Bone marrow (tissue), 2 donors: Measurements from ENCODE around the gene SLC44A3.

Experiments used
- DNase-seq, 2 donors: peaks; one replicate each; lab custom pipeline; 2025; lab: John Stamatoyannopoulos, UW

SLC44A3 gene

GRCh38 chr1:94908965-94909364 lies 88.8 kb downstream of the SLC44A3 start:
- no peak for DNase-seq

GRCh38 chr1:94909486-94909885 lies 89.3 kb downstream of the SLC44A3 start:
- DNase-seq, result no peak

- no peak for DNase-seq
These were observed 92.4 kb downstream of the SLC44A3 start for GRCh38 chr1:94912263-94913184.

- no peak for DNase-seq
These were observed 97.1 kb downstream of the SLC44A3 start for GRCh38 chr1:94917251-94917650.

DNA sequence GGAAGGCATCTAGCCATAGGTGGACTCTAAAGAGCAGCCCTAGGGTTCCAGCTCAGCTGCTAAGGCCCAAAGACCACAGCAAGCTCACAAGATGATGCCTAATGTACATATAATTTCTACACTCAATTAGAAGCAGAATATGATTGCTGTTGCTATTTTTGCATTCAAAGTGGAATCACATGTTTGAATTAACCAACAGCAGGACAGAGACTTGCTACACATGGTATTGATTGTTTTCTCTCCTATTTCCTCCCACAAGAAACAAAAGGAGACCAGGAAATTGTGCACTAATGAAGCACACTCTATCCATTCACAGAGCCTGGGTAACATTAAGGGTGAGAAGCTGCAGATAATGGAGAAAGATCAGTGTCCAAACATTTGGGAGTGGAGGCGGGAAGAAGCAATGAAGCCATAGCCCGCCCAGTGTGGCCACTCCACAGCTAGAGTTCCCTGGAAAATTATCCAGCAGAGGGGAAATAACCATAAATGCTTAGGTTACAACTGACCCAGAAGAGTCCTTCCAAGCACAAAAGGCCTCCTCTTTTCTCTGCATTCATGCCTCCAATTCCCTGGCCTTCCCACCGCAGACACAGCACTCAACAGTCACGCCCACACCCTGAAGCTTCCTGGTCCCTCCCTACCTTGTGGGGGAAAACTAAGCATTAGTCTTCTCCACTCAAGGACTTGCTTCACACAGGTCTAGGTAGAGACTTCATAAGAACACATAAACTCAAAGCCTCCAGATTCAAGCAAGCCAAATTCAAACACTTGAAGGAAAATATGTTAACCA lies 99.3 kb downstream of the SLC44A3 start:
- no peak for DNase-seq

DNA sequence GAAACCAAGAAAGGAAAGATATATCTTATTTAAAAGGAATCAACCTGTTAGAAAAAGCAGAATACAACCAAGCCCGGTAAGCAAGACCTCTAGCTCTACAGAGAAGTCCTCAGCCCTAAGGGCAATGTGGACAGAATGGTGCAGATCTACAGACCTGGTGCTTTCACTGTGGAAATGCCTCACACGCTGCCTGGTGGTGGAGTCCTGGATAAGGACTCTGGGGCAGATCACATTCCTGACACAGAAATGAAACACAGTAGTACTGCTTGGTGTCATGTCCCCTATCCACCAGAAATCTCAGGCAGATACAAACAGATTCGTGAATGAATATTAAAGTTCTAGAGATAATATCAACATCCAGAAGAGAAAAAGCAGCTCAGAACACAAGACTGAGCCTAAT lies 99.9 kb downstream of the SLC44A3 start:
- DNase-seq, result no peak

GRCh38 chr1:94921977-94922376 lies 101.8 kb downstream of the SLC44A3 start:
- DNase-seq, result no peak

- no peak for DNase-seq
These were observed 102.7 kb downstream of the SLC44A3 start for GRCh38 chr1:94922761-94923331.

DNA sequence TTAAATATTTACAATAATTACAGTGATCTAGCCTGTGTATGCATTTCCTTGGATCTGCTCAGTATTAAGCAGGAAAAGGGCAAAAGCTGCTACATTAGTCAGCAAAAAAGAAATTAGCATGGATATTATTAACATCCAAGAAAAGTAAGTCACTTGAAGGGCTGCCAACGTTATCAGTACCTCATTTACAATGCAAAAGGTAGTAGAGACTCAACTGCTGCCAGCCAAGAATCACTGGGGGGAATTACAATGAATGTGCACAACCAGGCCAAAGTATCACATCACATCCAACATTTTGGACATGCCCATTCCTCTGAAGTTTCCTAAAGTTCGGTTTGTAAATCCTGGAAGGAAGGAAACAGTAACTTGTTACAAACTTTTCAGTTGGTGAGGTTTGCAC lies 104.8 kb downstream of the SLC44A3 start:
- no peak for DNase-seq

DNA sequence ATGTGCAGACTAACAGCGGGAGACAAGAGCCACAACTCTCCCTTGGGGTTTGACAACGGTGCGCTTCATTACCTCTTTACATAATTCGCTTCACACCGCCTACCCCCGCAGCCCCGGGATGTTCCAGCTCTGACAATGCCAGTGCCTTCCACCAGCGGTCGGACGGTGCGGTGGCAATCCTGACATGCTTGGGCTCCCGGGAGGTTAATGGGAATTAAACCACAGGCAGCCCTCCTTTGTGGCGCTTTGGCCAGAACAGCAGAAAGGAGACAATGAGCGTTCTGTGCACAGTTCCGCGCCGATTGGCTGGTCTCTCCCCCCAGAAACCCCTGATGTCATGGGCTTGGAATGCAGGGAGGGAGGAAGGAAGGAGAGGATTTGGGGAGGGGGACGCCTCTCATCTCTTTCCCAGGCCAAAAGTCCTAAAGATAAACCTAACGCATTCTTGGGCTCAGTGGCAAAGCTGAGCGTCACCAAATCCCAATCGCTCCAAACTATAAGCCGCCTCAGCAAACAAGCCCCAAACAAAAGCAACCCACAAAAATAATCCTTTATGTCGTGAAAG lies 105.5 kb downstream of the SLC44A3 start:
- no peak for DNase-seq

DNA sequence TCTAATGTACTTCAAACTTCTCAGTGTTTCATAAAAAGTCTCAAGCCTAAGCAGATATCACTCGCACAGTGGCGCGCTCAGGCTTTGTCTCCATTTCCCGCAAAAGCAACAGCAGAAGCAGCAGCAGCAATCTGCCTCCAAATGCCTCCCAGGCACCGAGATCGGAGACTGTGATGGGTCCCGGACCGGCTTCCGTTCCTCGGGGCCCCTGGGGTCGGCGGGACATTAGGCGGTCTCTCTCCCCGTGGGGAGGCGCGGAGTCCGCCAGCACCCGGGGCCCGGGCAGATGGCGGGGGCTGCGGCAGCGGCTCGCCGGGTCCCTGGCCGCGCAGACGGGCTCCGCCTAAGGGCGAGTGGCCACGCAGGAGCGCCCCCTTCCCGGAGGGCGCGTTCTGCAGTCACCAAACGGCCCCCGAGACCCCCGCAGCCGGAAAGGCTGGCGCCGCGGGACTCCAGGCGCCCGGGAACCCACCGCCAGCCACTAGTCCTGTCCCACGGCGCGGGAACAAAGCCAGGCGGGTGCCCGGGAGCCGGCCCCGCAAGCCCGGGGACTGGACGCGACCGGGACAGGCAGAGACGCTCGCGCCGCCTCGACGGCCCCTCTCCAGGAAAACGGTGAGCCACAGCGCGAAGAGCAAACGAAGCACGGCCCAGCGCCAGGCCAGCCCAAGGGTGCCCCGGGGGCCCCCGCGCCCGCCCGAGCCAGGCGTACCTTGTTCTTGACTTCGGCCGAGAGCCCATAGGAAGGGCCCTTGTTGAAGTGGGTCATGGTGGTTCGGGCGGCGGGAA lies 106.2 kb downstream of the SLC44A3 start:
- no peak for DNase-seq

DNA sequence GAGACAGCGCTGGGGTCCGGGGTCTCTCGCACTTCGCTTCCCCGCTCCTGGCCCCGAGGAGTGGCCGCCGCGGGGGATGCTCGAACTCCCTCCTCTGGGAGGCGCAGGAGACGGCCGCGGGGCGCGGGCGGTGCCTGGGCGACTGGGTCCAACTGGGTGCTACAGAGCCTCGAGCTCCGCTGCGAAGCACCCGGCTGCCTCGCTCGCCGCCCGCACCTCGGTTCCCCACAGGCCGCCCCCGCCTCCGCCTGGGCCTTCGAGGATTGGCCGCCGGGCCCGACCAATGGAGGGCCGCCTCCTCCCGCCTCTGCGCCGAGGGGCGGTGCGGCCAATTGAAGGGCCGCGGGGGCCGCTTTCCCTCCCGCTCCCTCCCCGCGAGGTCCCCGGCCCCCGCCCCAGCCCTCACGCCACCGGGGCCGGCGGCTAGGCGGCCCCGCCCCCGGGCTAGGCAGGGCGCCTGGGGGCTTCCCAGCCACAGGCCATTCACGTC lies 106.8 kb downstream of the SLC44A3 start, which contains the start of gene CNN3:
TSS of gene CNN3 (minus strand) at position 196 of the 490 bp plus-strand sequence. CDS start 216 bp downstream, outside the sequence.
- no peak for DNase-seq

GRCh38 chr1:94927405-94928175 lies 107.4 kb downstream of the SLC44A3 start:
- DNase-seq, result no peak

- DNase-seq, result no peak
These were observed 108.3 kb downstream of the SLC44A3 start for GRCh38 chr1:94928293-94928939.

DNA sequence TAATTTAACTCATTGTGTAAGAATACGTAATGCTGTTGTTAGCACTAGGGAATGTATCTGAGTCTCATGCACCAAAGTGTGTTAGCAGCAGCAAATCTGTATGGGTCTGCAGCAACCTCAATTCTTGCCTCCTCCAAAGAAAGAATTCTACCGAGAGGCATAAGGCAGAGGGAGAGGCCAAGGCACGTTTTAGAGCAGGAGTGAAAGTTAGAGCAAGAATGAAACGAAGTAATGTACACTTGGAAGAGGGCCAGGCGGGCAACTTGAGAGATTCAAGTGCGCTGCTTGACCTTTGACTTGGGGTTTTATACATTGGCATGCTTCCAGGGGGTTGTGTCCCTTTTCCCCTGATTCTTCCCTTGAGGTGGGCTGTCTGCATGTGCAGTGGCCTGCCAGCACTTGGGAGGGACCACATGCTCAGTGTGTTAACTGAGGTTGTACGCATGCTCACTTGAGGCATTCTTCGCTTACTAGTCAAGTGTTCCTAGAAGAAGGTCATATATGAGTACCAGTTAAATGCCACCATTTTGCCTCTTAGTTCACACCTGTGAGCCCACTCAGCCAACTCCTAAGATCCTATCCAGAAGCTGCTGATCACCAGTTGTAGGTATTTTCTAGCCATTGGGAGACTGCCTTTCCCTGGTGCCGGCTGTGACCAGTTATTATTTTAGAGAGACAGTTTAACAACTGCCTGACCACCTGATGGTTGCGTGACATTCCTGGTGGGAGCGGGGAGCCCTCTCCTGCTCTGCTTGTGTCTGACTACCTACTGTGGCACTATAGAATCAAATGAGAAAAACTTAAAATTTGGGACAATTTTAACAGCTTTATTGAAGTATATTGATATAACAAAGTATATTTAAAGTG lies 109.4 kb downstream of the SLC44A3 start:
- DNase-seq, result no peak

- no peak for DNase-seq
These were observed 111.2 kb downstream of the SLC44A3 start for GRCh38 chr1:94931254-94931841.

DNA sequence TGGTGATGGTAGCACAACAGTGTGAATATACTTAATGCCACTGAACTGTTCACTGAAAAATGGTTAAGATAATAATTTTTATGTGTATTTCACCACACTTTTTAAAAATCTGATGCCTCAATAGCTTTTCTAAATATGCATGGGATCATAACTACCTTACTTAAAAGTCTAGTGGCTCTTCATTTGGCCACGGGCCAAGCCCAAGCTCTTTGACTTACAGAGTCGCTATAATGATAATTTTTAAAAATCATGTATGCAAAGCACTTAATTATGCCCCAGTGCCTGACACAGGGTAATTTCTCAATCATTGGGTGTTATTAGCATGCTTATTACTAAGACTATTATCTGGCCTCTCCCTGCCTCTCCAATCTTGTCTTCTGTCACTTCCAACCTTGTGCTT lies 114.4 kb downstream of the SLC44A3 start:
- DNase-seq, result no peak

DNA sequence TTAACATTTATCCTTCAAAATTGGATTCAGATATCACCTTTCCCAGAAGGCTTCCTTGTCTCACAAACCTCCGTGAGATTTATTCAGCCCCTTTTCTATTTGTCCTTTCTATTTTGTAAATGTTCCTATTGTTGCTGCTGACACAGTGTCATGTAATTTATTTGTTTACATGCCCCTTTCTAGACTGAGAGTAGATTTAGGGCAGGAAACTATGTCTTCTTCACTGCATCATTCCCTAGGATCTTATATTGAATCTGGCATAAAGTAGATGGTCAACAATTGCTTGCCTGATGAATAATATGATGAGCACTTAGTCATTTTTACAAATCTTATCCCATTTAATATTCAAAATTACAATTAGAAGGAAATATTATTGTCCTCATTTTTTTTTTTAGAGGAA lies 114.9 kb downstream of the SLC44A3 start:
- DNase-seq, result no peak

- no peak for DNase-seq
These were observed 115.3 kb downstream of the SLC44A3 start for GRCh38 chr1:94935476-94935875.
